ENCODE data around the gene BIN1.

BIN1 gene

DNA sequence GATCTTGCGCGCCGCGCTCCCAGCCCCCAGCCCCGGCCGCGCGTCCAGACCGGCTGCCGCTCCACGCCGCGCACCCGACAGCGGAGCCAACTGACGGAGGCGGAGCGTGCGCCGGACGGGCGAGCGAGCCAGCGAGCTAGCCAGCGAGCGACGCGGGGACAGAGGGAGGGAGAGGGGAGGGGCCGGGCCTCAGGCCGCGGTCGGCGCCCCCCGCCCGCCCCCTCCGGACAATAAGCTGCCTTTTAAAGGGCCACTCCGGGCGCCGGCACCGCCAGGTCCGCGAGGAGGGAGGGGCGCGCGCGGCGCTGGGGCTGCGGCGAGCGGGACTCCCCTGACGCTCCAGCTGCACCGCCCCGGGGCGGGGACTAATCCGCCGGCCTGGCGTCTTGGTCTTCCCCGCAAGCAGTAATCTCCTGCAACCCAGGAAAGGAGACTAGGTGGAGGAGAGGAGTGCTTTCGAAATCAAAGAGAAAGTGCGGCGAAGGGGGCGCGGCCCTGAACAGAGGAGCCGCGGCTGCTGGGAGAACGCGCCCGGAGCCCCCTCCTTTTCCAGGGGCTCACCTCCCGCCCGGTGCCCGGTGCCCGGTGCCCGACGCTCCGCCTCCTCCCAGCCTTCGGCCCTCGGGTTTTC is at the start of gene BIN1:
BIN1 (minus strand) TSS at position 164 of the 631 bp plus-strand sequence. CDS start 211 bp downstream, outside the sequence.
- peak within 1 kb of the TSS; percentile 58 for H3K27ac ChIP-seq

DNA sequence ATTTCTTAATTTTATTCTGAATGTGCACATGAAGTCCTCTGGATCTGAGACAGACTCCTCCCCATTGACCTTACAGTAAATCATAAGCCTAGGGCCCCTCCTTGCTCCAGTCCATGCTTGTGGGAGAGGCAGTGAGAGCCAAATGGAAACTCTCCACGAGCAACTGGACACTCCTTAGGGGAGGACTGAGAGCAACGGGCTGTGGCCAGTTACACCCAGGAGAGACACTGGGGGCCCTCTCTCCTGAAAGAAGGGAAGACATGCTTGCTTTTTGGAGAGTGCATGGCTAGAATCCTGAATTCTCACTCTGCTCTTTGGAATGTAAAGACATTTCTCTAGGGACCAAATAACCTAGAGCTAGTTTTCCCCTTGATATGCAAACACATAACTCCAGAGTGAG is 49.0 kb upstream of the BIN1 start:
- no peak overlapping the region for H3K27ac ChIP-seq
- in situ Hi-C loops (cut with HindIII; ENCODE audit: low pct_ligation_motif_present, low sequenced_read_pairs) = no loop called here
- DNase-seq = no peak
- TF ChIP-seq, protein P1, sequence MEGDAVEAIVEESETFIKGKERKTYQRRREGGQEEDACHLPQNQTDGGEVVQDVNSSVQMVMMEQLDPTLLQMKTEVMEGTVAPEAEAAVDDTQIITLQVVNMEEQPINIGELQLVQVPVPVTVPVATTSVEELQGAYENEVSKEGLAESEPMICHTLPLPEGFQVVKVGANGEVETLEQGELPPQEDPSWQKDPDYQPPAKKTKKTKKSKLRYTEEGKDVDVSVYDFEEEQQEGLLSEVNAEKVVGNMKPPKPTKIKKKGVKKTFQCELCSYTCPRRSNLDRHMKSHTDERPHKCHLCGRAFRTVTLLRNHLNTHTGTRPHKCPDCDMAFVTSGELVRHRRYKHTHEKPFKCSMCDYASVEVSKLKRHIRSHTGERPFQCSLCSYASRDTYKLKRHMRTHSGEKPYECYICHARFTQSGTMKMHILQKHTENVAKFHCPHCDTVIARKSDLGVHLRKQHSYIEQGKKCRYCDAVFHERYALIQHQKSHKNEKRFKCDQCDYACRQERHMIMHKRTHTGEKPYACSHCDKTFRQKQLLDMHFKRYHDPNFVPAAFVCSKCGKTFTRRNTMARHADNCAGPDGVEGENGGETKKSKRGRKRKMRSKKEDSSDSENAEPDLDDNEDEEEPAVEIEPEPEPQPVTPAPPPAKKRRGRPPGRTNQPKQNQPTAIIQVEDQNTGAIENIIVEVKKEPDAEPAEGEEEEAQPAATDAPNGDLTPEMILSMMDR (IDR thresholded peaks at IDR 0.05; ENCODE audit: low read depth, low read length, missing control alignments) = no peak
- no peaks in the 10 kb centered on the region for H3K27me3 ChIP-seq (replicated peaks)
- no peak overlapping the region for H3K4me3 ChIP-seq (ENCODE audit: low read depth, low read length)
- no peaks in the 10 kb centered on the region for H3K36me3 ChIP-seq (replicated peaks)

More for the DNA sequence above, at the start of gene BIN1:
- H3K27me3 ChIP-seq (replicated peaks) = no peaks in the 10 kb centered on the region
- H3K4me3 ChIP-seq (ENCODE audit: low read depth, low read length) = peak within 1 kb of the TSS; percentile 86
- in situ Hi-C loops (cut with HindIII; ENCODE audit: low pct_ligation_motif_present, low sequenced_read_pairs) = no loop called here
- no peaks in the 10 kb centered on the region for H3K36me3 ChIP-seq (replicated peaks)
- DNase-seq = peak; percentile 60
- TF ChIP-seq, protein P1 (IDR thresholded peaks at IDR 0.05; ENCODE audit: low read depth, low read length, missing control alignments) = no peak

- no peak overlapping the region for H3K27ac ChIP-seq
- no peak for DNase-seq
- no peak overlapping the region for H3K4me3 ChIP-seq (ENCODE audit: low read depth, low read length)
- H3K27me3 ChIP-seq (replicated peaks) = no peaks in the 10 kb centered on the region
- TF ChIP-seq, protein P1 (IDR thresholded peaks at IDR 0.05; ENCODE audit: low read depth, low read length, missing control alignments) = no peak
- no peaks in the 10 kb centered on the region for H3K36me3 ChIP-seq (replicated peaks)
- in situ Hi-C loops (cut with HindIII; ENCODE audit: low pct_ligation_motif_present, low sequenced_read_pairs) = no loop called here
These were observed 48.2 kb upstream of the BIN1 start for GRCh38 chr2:127155028-127155581.

DNA sequence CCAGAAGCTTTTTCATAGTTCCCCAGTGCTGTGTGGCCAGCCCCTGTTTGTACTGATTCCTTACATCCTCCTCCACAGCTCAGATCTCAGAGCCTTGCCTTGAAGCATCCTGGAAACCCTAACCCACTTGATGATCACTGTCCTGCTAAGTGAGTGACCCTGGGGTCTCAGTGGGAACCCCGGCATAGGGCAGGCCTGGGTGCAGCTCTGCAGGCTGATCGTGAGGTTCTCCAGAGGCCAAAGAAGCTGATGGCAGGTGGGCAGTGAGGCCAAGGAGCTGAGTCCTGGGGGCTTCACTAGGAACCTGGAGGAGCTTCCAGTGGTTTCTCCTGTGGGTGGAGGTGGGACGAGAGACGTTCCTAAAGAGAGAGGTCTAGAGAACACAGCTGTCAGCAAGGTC is 47.4 kb upstream of the BIN1 start:
- Histone ChIP-seq H3K27me3 (replicated peaks) (no peaks in the 10 kb centered on the region), H3K27ac (peak overlapping the region; percentile 28), H3K4me3 (ENCODE audit: low read depth, low read length) (no peak overlapping the region), H3K36me3 (replicated peaks) (no peaks in the 10 kb centered on the region)
- in situ Hi-C loops (cut with HindIII; ENCODE audit: low pct_ligation_motif_present, low sequenced_read_pairs) = no loop called here
- TF ChIP-seq, protein P1 (IDR thresholded peaks at IDR 0.05; ENCODE audit: low read depth, low read length, missing control alignments) = no peak
- DNase-seq = no peak

DNA sequence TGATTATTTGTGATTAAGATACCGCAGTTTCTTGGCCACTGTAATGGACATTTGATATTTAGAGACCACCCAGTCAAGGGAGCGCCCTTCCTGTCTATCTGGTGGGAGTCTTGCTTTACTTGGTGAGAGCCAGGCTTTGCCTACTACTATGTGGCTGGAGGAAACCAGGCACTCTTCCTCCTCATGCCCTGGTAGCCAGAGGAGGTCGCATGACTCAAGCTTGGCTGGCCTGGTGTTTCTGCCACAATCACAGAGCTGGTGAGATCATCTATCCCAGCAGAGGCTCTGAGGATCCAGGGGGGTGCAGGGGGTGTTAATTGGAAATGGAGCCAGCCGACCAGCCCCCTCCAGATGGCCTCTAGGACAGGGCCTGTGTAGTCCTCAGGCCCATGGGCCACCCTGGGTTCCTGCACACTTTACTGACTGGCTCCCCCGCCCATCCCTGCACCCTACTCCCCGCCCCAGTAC is 46.8 kb upstream of the BIN1 start:
- H3K27ac ChIP-seq = peak overlapping the region; percentile 28
- H3K27me3 ChIP-seq (replicated peaks) = no peaks in the 10 kb centered on the region
- H3K4me3 ChIP-seq (ENCODE audit: low read depth, low read length) = no peak overlapping the region
- TF ChIP-seq, protein P1 (IDR thresholded peaks at IDR 0.05; ENCODE audit: low read depth, low read length, missing control alignments) = peak; percentile 11
- peak; percentile 88 for DNase-seq
- no peaks in the 10 kb centered on the region for H3K36me3 ChIP-seq (replicated peaks)
- in situ Hi-C loops (cut with HindIII; ENCODE audit: low pct_ligation_motif_present, low sequenced_read_pairs) = no loop called here

Data from brain microvascular endothelial cell (primary cell).